Stimulated activated CD8-positive, alpha-beta memory T cell treated with anti-CD3 and anti-CD28 coated beads, Interleukin-7, amount 100 ng/mL, for 4 hours (primary cell): ENCODE data around the gene IL24.

Experiments used
- DNase-seq, 2 donors: peaks; one replicate each; pipeline ENCODE4 v3.0.0-alpha.2; 2020; ENCODE audit warnings: low read depth in 2 of 2

The IL24 gene

DNA sequence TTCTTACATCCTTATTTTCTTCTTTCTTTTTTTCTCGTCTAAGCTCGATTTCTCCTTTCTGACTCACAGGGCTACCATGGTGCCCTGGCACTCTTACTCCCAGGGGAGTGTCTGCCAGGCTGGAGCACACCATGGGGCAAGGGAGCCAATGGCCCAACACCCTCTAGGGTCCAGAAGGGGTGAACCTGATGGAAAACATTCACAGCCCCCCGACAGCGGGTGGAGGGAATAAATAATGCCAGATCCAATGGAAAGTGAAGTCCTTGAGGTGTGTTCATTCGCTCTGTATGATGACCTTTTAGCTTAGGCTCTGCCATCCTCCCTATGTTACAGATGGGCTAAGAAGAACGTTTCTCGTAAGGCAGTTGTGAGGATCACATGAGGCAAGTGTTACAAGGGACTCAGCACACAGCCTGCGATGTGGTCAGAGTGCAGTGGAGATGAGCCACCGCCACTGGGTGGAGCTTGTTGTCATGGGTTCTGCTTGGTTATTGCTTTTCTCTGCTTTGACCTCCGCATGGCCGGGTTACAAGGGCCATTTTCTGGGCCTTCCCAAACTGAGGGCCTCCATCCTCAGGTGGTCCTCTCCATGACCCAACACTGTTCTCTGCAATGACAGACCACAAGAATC is 28.0 kb downstream of the IL24 start:
- peak; percentile 46 to 59 for DNase-seq

DNA sequence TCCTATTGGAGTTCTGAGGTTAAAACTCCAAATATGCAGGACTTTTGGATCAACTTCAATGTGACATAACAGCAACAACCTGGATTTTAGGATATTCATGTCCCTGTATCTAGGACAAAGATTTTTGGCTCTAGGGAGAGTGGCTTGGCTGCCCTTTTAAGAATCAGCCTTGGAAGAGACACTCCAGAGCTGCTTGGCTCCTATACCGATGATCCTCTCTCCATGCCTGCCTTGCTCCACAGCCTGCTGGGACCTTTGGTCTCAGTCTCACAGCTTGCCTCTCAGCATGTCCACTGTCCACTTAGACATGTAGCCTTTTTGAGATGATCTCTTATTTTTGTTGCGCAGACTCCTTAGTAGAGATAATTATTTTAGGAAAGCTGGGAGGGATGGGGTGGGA is 29.0 kb downstream of the IL24 start:
- no peak for DNase-seq

DNA sequence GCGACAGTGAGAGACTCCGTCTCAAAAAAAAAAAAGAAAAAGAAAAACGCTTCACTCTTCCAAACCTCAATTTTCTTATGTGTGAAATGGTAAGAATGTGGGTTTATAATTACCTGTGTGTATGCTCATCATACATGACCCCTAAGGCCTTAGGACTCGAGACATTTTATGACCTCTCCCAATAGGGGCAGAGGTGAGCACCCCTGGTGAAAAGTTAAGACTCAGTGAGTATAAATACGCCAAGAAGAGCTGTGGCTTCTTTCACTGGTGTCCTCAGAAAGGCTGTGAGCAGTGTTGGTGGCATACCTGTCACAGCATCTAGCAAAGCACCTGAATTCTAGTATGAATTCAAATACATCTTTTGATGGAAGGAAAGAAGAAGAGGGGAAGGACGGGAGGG is 32.3 kb downstream of the IL24 start:
- no peak for DNase-seq

DNA sequence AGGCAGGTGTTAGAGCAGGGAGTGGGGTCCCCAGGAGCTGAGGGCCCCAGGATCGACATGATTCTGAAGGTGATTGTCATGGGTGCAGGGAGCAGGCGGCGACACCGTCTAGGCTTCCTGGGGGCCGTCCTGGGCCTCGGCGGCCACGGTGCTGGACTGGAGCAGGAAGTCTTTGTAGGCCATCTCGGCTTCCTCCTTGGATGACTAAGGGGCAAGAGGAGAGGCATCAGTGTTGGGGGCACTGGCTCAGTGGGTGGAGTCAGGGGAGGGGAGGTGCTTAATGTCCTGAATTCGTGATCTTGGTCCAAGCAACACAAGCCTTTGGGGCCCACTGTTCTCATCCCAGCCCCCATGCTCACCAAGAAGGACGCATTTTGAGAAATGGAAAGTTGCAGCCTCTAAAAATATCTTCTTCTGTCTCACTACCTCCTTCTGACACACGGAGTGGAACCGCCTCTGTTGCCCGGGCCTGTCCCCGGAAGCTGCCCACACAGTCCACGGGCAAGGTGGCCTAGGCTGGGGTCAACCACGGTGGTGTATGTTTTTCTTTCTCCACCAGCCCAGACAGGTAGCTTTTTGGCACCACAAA is 33.1 kb downstream of the IL24 start:
- peak in 1 of 2 donors; percentile 46 for DNase-seq

DNA sequence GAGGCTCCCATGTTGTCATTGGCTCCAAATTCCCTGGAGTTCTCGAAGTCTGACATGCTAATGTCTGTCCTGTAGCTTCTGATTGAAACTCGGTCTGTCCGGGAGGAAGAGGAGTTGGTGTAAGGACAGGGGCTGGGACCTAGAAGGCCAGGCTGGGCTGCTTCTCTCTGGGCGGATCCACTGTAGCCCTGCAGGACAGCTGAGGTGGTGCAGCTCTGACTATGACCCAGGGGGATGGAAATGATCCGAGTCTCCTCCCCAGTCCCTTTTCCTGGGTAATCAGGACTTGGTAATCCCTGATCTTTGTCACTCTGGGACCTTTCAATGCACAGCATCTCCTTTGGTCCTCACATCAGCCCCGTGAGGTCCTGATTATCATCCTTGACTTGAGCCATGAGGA is 34.5 kb downstream of the IL24 start:
- no peak for DNase-seq

DNA sequence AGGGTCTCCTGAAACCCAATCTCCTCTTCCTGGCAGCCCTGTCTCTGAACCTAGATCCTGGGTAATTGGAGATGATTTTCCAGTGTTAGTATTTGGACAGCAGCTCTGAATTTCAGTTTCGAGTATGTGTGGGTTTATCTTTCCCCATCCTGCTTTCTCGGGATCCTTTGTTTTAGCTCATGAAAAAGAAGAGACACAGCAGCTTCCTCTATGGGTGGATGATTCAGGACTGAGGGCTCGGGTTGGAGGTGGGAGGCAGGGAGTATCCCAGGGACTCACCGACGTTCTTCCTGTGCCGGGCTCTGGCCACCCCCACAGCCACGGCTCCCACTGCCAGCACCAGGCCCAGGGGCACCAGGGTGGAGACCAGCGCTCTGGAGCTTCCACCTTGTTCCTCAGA is 34.9 kb downstream of the IL24 start:
- DNase-seq, result no peak

DNA sequence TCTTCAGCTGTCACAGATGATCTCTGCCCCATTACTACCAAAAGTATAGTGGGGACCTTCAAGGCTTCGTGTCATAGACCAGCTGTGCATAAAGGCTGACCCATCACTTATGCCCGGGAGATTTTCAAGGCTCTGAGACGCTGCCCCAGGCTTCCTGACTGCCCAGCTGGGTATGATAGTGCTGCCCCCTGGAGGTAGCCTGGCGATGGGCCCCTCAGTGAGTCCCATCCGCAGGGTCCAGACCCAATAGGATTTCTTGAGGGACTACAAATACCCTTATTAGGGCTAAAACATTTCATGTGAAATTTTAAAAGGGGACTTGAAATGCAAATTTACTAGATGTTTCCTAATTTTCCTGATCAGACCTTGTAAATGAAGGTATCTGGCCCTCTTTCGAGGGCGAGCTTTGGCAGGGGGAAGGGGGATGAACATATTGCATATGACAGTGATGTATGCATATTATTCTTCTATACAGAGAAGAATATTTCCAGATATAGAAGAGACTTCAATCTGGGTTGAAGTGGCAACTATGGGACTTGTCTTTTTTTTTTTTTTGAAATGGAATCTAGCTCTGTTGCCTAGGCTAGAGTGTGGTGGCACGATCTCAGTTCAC is 36.2 kb downstream of the IL24 start:
- peak in 1 of 2 donors; percentile 54 for DNase-seq

DNA sequence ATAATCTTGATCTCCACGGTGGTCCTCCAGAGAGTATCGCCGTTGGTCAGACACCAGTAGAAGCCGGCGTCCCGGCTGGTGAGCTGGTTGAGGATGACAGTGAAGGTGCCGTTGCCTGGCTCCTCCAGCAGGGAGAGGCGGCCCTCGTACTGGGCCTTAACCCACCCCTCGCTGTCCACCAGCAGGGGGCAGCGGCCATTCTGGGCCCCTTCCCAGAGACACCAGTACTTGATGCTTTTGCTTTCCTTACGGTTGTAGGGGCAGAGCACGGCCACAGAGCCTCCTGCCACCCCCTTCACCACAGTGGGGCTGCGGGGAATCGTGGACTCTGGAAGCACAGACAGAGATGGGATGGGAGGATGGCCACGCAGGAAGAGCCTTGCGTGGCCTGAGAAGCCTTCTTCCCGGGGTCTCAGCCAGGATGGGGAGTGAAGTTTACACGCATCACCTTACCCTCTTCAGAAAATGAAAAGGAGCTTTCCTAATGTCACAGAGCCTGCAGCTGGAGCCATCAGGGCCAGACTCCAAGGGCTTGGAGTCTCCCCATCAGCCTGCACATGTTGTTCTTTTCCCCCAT is 38.3 kb downstream of the IL24 start:
- DNase-seq, result no peak

DNA sequence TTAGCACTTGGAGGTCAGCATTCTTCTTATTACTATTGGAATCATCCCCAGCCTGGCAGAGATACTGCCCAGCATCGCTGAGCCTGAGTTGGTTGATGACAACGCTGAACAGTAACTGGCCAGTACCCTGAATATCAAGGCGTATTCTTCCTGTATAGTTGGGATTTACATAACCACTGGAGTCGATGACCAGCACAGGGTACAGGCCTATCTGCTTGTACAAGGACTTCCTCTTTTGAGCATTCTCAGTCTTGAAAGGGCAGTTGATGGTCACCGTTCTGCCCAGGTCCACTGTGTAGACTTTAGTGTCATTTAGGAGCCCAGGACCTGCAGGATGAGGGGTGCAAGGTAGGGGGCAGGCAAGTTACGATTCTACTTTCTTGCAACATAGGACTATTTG is 40.2 kb downstream of the IL24 start:
- DNase-seq, result no peak

DNA sequence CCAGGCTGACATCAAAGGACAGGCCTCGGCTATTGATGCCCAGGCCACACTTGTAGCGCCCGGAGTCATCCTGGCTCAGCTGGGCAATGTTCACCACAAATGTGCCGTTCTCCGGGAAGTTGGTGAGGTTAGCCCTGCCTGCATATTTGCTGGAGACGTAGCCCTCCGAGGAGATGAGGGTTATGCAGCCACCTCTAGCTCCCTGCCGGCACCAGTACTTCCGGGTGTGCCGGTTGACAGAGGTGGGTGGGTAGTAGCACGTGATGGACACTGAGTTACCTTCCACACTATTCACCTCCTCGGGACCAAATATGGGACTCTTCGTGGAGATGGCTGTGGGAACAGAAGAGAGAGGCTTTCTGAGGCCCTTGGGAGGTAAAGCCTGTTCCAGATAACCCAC is 41.9 kb downstream of the IL24 start:
- DNase-seq, result no peak

DNA sequence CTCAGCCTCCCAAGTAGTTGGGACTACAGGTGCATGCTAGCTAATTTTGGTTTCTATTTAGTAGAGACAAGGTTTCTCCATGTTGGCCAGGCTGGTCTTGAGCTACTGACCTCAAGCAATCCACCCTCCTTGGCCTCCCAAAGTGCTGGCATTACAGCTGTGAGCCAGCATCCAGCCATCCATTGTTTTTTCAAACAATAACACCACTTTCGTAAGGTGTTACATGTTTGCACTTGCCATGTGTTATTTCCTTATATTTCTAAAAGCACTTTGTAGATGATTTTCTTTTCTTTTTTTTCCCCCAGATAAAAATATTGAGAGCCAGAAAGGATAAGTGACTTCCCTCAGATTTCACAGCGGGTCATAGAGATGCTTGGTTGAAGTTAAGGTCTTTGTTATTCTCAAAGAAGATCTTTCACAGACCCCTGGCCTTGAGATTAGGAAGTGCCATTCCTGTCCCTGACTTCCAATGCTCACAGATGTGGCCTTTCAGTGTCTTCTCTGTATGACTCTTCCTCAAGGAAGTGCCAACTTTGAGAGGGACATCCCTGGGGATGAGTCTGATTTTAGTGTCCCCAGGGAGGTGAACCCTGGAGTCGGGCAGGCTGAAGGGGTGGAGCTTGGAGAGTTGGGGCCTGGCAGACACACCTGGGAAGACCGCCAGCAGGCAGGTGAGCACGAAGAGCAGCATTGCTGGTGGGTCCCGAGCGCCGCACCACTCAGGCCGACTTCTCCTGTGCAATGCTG is 42.8 kb downstream of the IL24 start:
- no peak for DNase-seq

DNA sequence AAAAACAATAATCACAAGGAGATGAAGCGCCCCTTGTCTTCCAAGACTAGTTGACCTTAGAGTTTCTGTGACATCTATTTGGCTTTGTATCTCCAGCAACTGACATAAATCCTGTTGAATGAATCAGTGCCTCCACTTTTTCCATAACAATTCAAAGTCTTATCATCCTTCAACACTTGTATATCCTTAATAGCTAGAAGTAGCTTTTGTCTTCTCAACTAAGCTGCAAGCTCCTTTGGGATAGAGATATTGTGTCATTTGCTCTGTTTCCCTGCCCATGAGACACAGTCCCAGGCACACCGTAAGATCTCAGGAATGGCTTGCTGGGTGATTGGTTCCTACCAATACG is 43.3 kb downstream of the IL24 start:
- DNase-seq, result no peak

DNA sequence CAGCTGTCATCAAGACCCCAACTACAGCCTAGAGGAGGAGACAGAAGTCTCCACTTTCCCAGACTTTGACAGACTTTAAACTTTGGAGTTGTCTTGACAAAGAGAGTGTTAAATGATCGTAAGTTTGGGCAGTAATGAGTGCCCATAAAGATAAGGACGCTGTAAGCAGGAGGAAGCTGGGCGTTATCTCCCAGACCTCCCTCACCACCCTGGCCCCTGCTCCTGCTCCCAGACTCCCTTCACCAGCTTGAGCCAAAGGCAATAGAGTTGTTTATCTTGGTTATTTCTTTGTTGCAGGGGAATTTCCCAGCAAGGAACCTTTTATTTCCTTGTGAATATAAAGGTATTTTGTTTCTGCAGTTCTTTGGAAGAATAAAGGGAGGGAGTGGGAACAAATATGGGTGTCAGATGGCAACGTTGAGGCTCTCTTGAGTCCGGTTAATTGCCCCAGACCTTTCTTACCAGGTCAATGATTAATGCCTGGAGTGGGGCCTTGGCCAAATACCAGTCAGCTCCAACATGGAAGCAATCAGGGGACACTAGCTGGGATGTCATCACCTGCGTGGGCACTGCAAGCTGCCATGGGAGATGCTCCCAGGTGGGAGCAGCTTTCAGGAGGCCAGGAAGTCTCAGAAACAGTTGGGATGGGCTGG is 44.6 kb downstream of the IL24 start:
- DNase-seq, result no peak

DNA sequence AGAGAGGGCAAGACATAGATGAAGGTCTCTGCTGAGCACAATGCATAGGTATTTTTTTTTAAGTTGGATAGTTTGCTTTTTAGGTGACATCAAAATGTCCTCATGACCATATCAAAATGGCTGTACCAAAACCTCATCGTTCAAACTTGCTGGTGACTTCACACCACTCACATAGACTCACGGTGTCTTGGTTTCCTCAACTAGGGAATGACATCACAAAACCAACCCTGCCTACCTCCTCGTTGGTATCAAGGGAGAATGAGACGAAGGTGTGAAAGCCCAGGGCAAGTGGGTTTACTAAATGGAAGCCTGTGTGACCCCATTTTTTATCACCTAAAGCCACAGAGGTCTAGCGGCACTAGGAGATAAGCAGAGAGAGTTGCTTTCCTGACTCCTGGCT is 47.5 kb downstream of the IL24 start:
- no peak for DNase-seq

DNA sequence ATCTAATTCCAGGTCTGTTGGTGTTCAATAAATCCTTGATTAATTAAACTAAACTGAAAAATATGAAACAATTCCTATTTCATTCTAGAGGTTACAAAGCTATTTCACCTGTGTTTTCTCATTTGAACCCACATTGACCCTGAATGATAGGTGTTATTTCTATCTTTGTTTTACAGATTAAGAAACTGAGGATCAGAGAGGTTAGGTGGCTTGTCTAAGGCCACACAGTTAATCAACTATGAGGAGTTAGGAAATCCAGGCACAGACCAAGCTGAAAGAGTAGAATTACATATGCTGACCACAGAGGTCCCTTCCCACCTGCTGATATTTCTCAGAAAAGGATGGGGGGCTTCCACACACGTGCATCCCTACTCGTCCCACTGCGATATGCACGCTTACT is 48.5 kb downstream of the IL24 start:
- DNase-seq, result no peak

DNA sequence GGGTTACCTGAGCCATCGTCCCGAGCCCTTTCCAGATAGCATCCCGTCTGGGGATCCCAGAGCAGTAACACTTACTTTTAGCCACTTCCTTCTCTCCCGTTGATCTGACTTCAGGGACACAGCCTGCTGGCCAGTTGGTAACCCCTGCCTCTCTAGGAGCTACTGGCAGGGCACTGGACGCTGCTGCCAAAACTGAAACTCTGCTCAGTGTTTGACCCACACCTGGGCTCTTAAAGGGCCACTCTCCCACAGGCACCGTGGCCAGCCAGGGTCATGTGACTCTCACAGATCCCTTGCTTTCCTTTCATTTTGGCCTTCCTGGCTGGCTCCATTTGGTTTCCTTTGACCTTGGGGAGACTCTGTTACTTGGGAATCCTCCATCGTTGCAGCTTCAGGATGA is 49.0 kb downstream of the IL24 start, which contains the start of gene PIGR:
PIGR (minus strand) TSS at position 206 of the 400 bp plus-strand sequence. CDS start 5,935 bp downstream, outside the sequence.
- DNase-seq, result no peak

DNA sequence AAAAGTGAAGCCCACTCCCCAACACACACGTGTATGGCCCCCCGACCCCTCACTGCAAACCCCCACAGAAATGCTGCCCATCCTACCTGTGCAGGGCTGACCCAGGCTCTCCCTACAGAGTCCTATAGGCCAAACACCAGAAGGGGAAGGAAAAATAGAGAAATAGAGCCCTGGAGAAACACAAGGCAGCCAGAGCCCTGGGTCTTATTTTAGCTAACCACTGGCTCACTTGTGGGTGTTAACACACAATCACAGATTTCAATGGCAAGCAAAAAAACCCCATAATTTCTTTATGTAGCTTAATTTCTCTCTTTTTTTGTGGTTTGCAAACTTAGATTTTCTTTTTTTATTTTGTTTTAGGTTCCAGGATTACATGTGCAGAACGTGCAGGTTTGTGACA is 50.0 kb downstream of the IL24 start:
- no peak for DNase-seq

DNA sequence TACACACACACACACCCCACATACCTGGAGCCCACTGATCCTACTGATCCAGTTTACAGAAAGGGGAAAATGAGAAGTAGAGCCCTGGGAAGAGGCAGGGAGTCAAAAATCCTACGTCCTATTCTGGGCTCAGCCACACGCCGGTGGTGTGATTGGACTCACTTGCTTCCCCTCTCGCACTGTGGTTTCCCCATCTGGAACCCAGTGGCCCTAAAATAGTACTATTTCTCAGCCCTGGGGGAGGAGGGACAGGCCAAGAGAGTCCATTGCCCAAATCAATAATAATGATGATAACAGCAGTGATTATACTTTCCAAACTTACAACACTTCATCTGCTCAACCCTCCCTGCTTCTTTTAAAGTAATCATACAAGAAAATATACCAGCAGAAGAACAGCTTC is 52.0 kb downstream of the IL24 start:
- DNase-seq, result no peak

DNA sequence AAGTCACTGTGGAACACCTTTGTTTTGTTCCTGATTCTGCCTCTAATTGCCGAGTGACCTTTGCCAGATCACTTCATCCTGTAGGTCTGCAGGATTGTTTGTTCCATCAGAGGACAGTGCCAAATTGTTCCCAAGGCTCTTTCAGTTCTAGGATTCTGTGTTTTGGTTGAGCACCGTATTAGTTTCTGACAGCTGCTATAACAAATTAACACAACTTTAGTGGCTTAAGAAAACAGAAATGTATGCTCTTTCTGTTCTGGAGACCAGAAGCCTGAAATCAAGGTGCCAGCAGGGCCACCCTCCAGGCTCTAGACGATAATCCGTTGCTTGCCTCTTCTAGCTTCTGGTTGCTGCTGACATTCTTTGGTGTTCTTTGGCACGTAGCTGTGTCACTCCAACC is 52.4 kb downstream of the IL24 start:
- no peak for DNase-seq

DNA sequence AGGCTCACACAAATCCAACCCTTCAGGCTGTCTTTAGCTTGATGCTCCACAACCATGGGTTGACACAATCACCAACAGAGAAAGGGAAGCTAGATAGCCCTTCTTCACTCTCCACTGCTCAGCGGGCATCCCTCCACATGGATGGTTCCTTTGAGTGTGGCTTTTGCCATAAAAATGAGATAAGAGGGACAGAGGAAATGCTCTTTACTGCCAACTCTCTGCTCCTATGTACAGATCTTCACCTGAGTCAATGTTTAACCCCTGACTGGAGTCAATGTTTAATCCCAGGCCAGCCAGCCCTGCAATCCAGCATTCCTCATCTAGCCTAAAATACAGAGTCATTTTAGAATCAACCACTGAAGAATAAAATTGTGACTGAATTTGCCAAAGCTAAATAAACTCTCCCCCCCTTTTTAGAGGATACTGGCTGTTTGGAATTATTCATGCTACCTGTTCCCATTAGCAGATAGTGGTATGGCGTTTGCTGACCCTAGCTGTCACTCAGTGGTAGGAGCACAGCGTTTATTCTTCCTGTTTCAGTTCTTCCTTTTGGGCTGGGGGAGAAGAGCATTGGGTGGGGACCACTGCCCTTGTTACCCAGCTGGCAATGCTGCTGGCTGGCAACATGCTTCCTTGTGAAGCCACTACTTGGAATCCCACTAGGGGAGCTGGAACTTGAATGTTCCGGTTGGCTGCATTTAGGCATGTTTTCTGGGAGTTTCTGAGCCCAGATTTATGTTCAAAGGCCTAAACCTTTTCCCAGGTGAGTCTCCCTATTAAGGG is 54.3 kb downstream of the IL24 start:
- no peak for DNase-seq

DNA sequence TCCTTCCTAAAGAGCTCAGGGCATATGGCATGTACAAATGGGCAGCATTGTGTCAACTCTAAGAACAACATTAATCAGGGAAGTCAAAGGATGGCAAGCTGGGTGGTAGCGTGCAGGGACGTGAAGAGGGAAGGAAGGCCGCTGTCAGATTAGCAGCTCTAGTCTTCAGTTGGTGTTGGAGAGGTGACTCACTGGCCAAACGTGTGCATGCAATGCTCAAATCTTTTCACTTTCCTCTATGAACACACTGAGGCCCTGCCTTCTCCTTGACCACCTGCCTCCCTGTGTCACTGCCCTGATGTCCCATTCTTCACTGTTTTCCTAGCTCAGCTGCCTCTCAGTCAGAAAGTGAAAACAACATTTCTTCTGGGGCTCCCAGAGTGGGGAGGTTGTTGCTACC is 54.9 kb downstream of the IL24 start:
- DNase-seq, result no peak
